ENCODE data around the gene DCDC1. TPM values are rescaled to one million over a fixed set of nuclear protein-coding genes. Genes with fewer than 3 reads are reported as not detected.
A peak's percentile ranks its signal among the peaks of the same experiment; 100 is the strongest.

The DCDC1 gene
- total and polyA plus RNA-seq, 2 donors (not counting 1 experiment from before 2014, with no cell fraction given), result 0.05 to 0.17 TPM

- H2AFZ ChIP-seq (ENCODE audit: low read length), result no peak overlapping the region
- DNase-seq (ENCODE audit: low read depth in 2 of 2), result no peak
- H3K4me3 ChIP-seq (replicated peaks in 1 of 4; ENCODE audit: control extremely low read depth in 1 of 4, insufficient read depth in 1 of 4, low read depth in 3 of 4, low read length in 4 of 4), result no peak overlapping the region
- no peaks in the 10 kb centered on the region for H3K9me3 ChIP-seq (ENCODE audit: control insufficient read depth, insufficient read depth, low read depth, low read length)
- no peaks in the 10 kb centered on the region for H3K4me1 ChIP-seq (ENCODE audit: control insufficient read depth, extremely low read depth, insufficient read depth, low read length)
- H3K9ac ChIP-seq (ENCODE audit: insufficient read depth, low read length), result no peak overlapping the region
- H4K20me1 ChIP-seq (ENCODE audit: control insufficient read depth, extremely low read depth, insufficient read depth, low read length), result no peaks in the 10 kb centered on the region
- no peaks in the 10 kb centered on the region for H3K36me3 ChIP-seq (ENCODE audit: control insufficient read depth, insufficient read depth, low read length)
- no peaks in the 10 kb centered on the region for H3K27me3 ChIP-seq (ENCODE audit: control insufficient read depth, insufficient read depth, low read length)
- H3K4me2 ChIP-seq (ENCODE audit: extremely low read depth, insufficient read depth, low read length), result no peak overlapping the region
- H3K79me2 ChIP-seq (ENCODE audit: control insufficient read depth, insufficient read depth, low read length), result no peaks in the 10 kb centered on the region
- no peak for TF ChIP-seq CTCF (conservative IDR thresholded peaks at IDR 0.05 in 1 of 2, IDR thresholded peaks at IDR 0.05 in 1 of 2; ENCODE audit: low read depth in 1 of 2, low read length in 2 of 2)
- no peak for TF ChIP-seq EZH2 (IDR thresholded peaks at IDR 0.05; ENCODE audit: low read length, missing control alignments)
- H3K27ac ChIP-seq (ENCODE audit: insufficient read depth, low read length), result no peak overlapping the region
Measured at GRCh38 chr11:30985536-30985935, 384.0 kb downstream of the DCDC1 start.

DNA sequence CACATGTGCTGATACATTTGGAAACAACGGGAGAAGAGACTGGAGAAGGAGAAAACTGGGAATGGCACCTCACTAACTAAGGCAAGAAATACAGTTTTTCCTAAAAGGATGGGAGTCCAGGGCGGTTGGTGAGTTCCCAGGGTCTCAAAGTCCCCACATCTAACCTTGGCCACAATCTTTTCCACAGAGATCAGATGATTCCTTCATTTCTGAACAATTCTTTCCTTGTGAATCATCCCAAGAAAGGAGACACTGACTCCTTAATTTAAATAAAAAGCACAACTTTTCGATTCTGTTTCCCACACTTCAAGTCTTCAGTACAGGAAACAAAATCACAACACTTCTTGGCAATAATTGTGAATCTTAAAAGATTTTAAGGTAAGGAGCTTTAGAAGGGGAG, 384.7 kb downstream of the DCDC1 start:
- no peak for TF ChIP-seq EZH2 (IDR thresholded peaks at IDR 0.05; ENCODE audit: low read length, missing control alignments)
- no peak for TF ChIP-seq CTCF (conservative IDR thresholded peaks at IDR 0.05 in 1 of 2, IDR thresholded peaks at IDR 0.05 in 1 of 2; ENCODE audit: low read depth in 1 of 2, low read length in 2 of 2)
- Histone ChIP-seq H4K20me1 (ENCODE audit: control insufficient read depth, extremely low read depth, insufficient read depth, low read length) (no peaks in the 10 kb centered on the region), H3K4me2 (ENCODE audit: extremely low read depth, insufficient read depth, low read length) (no peak overlapping the region), H3K27me3 (ENCODE audit: control insufficient read depth, insufficient read depth, low read length) (no peaks in the 10 kb centered on the region), H3K4me1 (ENCODE audit: control insufficient read depth, extremely low read depth, insufficient read depth, low read length) (no peaks in the 10 kb centered on the region), H2AFZ (ENCODE audit: low read length) (no peak overlapping the region), H3K36me3 (ENCODE audit: control insufficient read depth, insufficient read depth, low read length) (no peaks in the 10 kb centered on the region), H3K9me3 (ENCODE audit: control insufficient read depth, insufficient read depth, low read depth, low read length) (no peaks in the 10 kb centered on the region), H3K27ac (ENCODE audit: insufficient read depth, low read length) (no peak overlapping the region), H3K79me2 (ENCODE audit: control insufficient read depth, insufficient read depth, low read length) (no peaks in the 10 kb centered on the region), H3K9ac (ENCODE audit: insufficient read depth, low read length) (no peak overlapping the region), H3K4me3 (replicated peaks in 1 of 4; ENCODE audit: control extremely low read depth in 1 of 4, insufficient read depth in 1 of 4, low read depth in 3 of 4, low read length in 4 of 4) (no peak overlapping the region)
- peak; percentile 4 to 52 for DNase-seq (ENCODE audit: low read depth in 2 of 2)

GRCh38 chr11:30984442-30984816, 385.1 kb downstream of the DCDC1 start:
- Histone ChIP-seq H3K27me3 (ENCODE audit: control insufficient read depth, insufficient read depth, low read length) (no peaks in the 10 kb centered on the region), H3K27ac (ENCODE audit: insufficient read depth, low read length) (no peak overlapping the region), H3K4me1 (ENCODE audit: control insufficient read depth, extremely low read depth, insufficient read depth, low read length) (no peaks in the 10 kb centered on the region), H3K79me2 (ENCODE audit: control insufficient read depth, insufficient read depth, low read length) (no peaks in the 10 kb centered on the region), H3K36me3 (ENCODE audit: control insufficient read depth, insufficient read depth, low read length) (no peaks in the 10 kb centered on the region), H2AFZ (ENCODE audit: low read length) (no peak overlapping the region), H4K20me1 (ENCODE audit: control insufficient read depth, extremely low read depth, insufficient read depth, low read length) (no peaks in the 10 kb centered on the region), H3K4me2 (ENCODE audit: extremely low read depth, insufficient read depth, low read length) (no peak overlapping the region), H3K4me3 (replicated peaks in 1 of 4; ENCODE audit: control extremely low read depth in 1 of 4, insufficient read depth in 1 of 4, low read depth in 3 of 4, low read length in 4 of 4) (no peak overlapping the region), H3K9ac (ENCODE audit: insufficient read depth, low read length) (no peak overlapping the region), H3K9me3 (ENCODE audit: control insufficient read depth, insufficient read depth, low read depth, low read length) (no peaks in the 10 kb centered on the region)
- TF ChIP-seq EZH2 (IDR thresholded peaks at IDR 0.05; ENCODE audit: low read length, missing control alignments), result no peak
- no peak for TF ChIP-seq CTCF (conservative IDR thresholded peaks at IDR 0.05 in 1 of 2, IDR thresholded peaks at IDR 0.05 in 1 of 2; ENCODE audit: low read depth in 1 of 2, low read length in 2 of 2)
- peak; percentile 32 to 70 for DNase-seq (ENCODE audit: low read depth in 2 of 2)
